B cell (primary cell): Measurements from ENCODE around the gene ARHGAP4. TPM values are rescaled to one million over a fixed set of nuclear protein-coding genes. Genes with fewer than 3 reads are reported as not detected.
A peak's percentile ranks its signal among the peaks of the same experiment; 100 is the strongest.

Experiments used
- ATAC-seq: fragments of 200-7000 bp; cut with Tn5 transposase; one replicate; pipeline ENCODE4 v1.10.0; 2021; ENCODE audit warnings: low read depth, mild to moderate bottlenecking, moderate number of reproducible peaks, moderate library complexity
- CTCF ChIA-PET: fragments of 350-600 bp; sonication (Branson Sonifier 250); formaldehyde crosslinking; loops from one replicate; lab custom pipeline; 2021; ENCODE audit warnings: antibody characterized with exemption, inconsistent platforms; lab: Charles Lee
- POLR2A ChIA-PET: fragments of 350-600 bp; sonication (Branson Sonifier 250); formaldehyde crosslinking; loops from one replicate; lab custom pipeline; 2021; ENCODE audit warnings: antibody characterized with exemption; lab: Charles Lee
- DNase-seq: peaks from one replicate; pipeline ENCODE4 v3.0.0; 2013
- H2AFZ ChIP-seq: 2 replicates; pipeline ENCODE4 v1.6.1; 2012; ENCODE audit warnings: mild to moderate bottlenecking, low read depth, low read length; ENCODE audit not compliant: insufficient read depth, poor library complexity, severe bottlenecking
- H3K27ac ChIP-seq, 2 donors: 1 replicate in 1 of 2; 2 replicates in 1 of 2; pipeline ENCODE4 v1.5.1; 2012 to 2013; ENCODE audit warnings: low read length in 2 of 2, mild to moderate bottlenecking in 2 of 2, moderate library complexity in 1 of 2
- H3K27me3 ChIP-seq, 4 experiments: fragments of 200-600 bp in 1 of 4; sonication (generic) in 1 of 4; replicated peaks in 1 of 4; 1 replicate in 2 of 4; 2 replicates in 2 of 4; pipeline versions ENCODE4 v1.6.1 to v1.7.0; 2013 to 2016; ENCODE audit warnings: low read length in 3 of 4, mild to moderate bottlenecking in 2 of 4, mixed read lengths in 1 of 4, moderate library complexity in 1 of 4; ENCODE audit not compliant: insufficient read depth in 4 of 4, control insufficient read depth in 3 of 4; ENCODE audit errors: control extremely low read depth in 1 of 4
- H3K36me3 ChIP-seq, 2 experiments: replicated peaks in 1 of 2; 1 replicate in 1 of 2; 2 replicates in 1 of 2; pipeline versions ENCODE4 v1.6.1 to v1.7.1; 2013; ENCODE audit warnings: low read length in 1 of 2; ENCODE audit not compliant: insufficient read depth in 2 of 2, control insufficient read depth in 1 of 2; ENCODE audit errors: control extremely low read depth in 1 of 2, extremely low read depth in 1 of 2
- H3K4me1 ChIP-seq, 2 donors: fragments of 200-600 bp in 1 of 2; sonication (generic) in 1 of 2; 1 replicate in 1 of 2; 2 replicates in 1 of 2; pipeline versions ENCODE4 v1.5.1 to v1.6.1; 2013 to 2017; ENCODE audit warnings: low read length in 2 of 2; ENCODE audit not compliant: control insufficient read depth in 2 of 2, insufficient read depth in 2 of 2
- H3K4me2 ChIP-seq: replicated peaks from 2 replicates; pipeline ENCODE3; 2012; ENCODE audit warnings: mild to moderate bottlenecking, low read depth, low read length; ENCODE audit not compliant: poor library complexity, severe bottlenecking
- H3K4me3 ChIP-seq, 5 experiments: fragments of 200-600 bp in 1 of 5; sonication (generic) in 1 of 5; 1 replicate in 3 of 5; 2 replicates in 2 of 5; pipeline versions ENCODE4 v1.5.1 to v1.7.0; 2011 to 2016; ENCODE audit warnings: low read length in 4 of 5, mild to moderate bottlenecking in 4 of 5, low read depth in 2 of 5, control low read depth in 1 of 5, moderate library complexity in 1 of 5; ENCODE audit not compliant: insufficient read depth in 1 of 5; ENCODE audit errors: control extremely low read depth in 1 of 5, extremely low read depth in 1 of 5
- H3K79me2 ChIP-seq: fragments of 200-600 bp; sonication (generic); one replicate; pipeline ENCODE4 v1.6.0; 2016; ENCODE audit warnings: low read length; ENCODE audit not compliant: control insufficient read depth, insufficient read depth
- H3K9ac ChIP-seq: fragments of 200-600 bp; sonication (generic); 2 replicates; pipeline ENCODE4 v1.6.1; 2017; ENCODE audit warnings: mild to moderate bottlenecking, low read length, moderate library complexity
- H3K9me3 ChIP-seq, 3 donors: one replicate each; pipeline versions ENCODE4 v1.6.1 to v1.7.1; 2013; ENCODE audit warnings: low read length in 2 of 3; ENCODE audit not compliant: control insufficient read depth in 2 of 3, insufficient read depth in 1 of 3; ENCODE audit errors: control extremely low read depth in 1 of 3
- H4K20me1 ChIP-seq: 2 replicates; pipeline ENCODE4 v1.6.0; 2012; ENCODE audit warnings: mild to moderate bottlenecking, low read length; ENCODE audit not compliant: insufficient read depth, control insufficient read depth, poor library complexity, severe bottlenecking
- H3K27ac Mint-ChIP-seq: one replicate; pipeline ENCODE4 v1.8.0; 2021; ENCODE audit warnings: mixed read lengths
- H3K27me3 Mint-ChIP-seq: one replicate; pipeline ENCODE4 v1.8.0; 2021; ENCODE audit warnings: mixed read lengths
- H3K4me1 Mint-ChIP-seq: one replicate; pipeline ENCODE4 v1.8.0; 2021; ENCODE audit warnings: mixed read lengths
- H3K4me3 Mint-ChIP-seq: one replicate; pipeline ENCODE4 v1.8.0; 2021; ENCODE audit warnings: mixed read lengths
- H3K9me3 Mint-ChIP-seq: one replicate; pipeline ENCODE4 v1.8.0; 2022; ENCODE audit warnings: mixed read lengths; ENCODE audit not compliant: insufficient read depth
- EZH2 ChIP-seq: IDR thresholded peaks from 2 replicates; pipeline ENCODE4 v1.6.1; 2012; ENCODE audit warnings: borderline replicate concordance, low read depth, mild to moderate bottlenecking, moderate library complexity, low read length; ENCODE audit not compliant: insufficient read depth, poor library complexity, severe bottlenecking
- WGBS: methylation state at CpG from one replicate; pipeline ENCODE4 v1.1.5; 2013; ENCODE audit warnings: missing lambda C conversion rate; ENCODE audit not compliant: insufficient coverage; 5-methylcytosine and 5-hydroxymethylcytosine counted together
- intact Hi-C: fragments of 100-400 bp; cut with micrococcal nuclease; formaldehyde crosslinking; loops from one replicate; pipeline ENCODE4 v1.10.0; 2022
- polyA minus RNA-seq: library from RNA; depleted of rRNA, polyadenylated mRNA; stranded (reverse); fragments of >200 nt; gene quantifications from 2 replicates; pipeline ENCODE4 v1.2.3, GENCODE V29; 2012
- polyA plus RNA-seq: library from polyadenylated mRNA; depleted of rRNA; stranded (reverse); fragments of >200 nt; gene quantifications from 2 replicates; pipeline ENCODE4 v1.2.3, GENCODE V29; 2012
- total RNA-seq, 2 donors: library from RNA; stranded (reverse); fragments of 120-200 nt in 1 of 2; gene quantifications; 1 replicate in 1 of 2; 2 replicates in 1 of 2; pipeline versions ENCODE4 v1.2.3 to v1.2.4, GENCODE V29; 2013 to 2022
- TF ChIP-seq, protein P1 (sequence below): fragments of 200-600 bp; IDR thresholded peaks from one replicate; pipeline ENCODE4 v1.8.0; 2022; ENCODE audit warnings: antibody characterized with exemption, mild to moderate bottlenecking

Gene ARHGAP4
- total RNA-seq (242 TPM in 2 replicates), polyA plus RNA-seq (711 and 922 TPM in 2 replicates), polyA minus RNA-seq (360 and 418 TPM in 2 replicates)
- 248 TPM for total RNA-seq (2013)

DNA sequence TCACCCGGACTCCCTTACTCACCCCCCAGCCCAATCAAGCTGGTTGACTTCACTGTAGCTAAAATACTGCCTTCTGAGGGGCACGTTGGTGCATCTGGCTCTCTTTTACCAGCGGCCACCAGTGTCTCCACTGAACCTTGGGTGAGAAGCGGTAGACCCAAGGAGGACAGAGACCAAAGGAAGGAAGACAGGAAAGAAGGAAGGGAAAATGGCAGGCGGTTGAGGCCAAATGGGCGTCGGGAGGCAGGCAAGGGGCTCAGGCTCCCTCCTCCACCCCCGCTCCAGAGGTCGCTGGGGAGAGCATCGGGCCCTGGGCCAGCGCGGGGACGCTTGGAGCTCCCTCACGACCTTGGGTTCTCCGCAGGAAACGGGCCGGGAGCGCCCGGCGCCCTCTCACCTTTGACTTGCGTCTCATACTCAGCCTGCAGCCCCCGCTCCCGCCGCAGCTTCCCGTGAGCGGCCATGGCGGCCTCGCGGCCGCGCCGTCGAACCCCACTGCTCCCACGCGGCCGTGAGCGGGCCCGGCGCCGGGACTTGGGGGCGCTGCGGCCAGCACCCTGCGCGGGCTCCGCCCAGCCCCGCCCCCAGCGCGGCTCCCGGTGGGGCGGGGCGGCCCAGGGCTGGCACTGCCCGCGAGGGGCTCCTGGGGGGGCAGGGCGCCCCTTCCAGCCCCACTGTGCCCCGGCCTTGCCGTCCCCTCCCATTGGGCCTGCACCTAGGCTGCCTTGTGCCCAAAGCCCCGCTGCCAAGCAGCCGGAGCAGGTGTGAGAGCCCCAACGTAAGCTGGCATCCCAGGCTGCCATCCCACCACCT, at the start of gene ARHGAP4:
Gene ARHGAP4, minus strand, starts transcription at position 526 of the 813 bp plus-strand sequence. Its CDS starts 62 bp downstream, at position 464.
- peaks cover 46% of the 10 kb centered on the region for H3K4me1 Mint-ChIP-seq
- no peaks in the 10 kb centered on the region for H3K27me3 Mint-ChIP-seq
- H2AFZ ChIP-seq = peak within 1 kb of the TSS; percentile 39

More for the DNA sequence above, at the start of gene ARHGAP4:
- Mint-ChIP-seq H3K4me3 (peak within 1 kb of the TSS; percentile 96), H3K9me3 (no peaks in the 10 kb centered on the region), H3K27ac (peak within 1 kb of the TSS; percentile 98)
- POLR2A ChIA-PET = interaction anchor here (1.0 to 5.2 kb wide), 16 partner anchors 8 to 486 kb away, joined by 3 to 58 read pairs (median 6); partner anchors contain the start of genes HCFC1, IDH3G, L1CAM and NAA10
- DNase-seq = peak; percentile 70
- H3K36me3 ChIP-seq = peaks cover 0 to 20% of the 10 kb centered on the region in 2 experiments
- no peak for TF ChIP-seq EZH2
- TF ChIP-seq, protein P1, sequence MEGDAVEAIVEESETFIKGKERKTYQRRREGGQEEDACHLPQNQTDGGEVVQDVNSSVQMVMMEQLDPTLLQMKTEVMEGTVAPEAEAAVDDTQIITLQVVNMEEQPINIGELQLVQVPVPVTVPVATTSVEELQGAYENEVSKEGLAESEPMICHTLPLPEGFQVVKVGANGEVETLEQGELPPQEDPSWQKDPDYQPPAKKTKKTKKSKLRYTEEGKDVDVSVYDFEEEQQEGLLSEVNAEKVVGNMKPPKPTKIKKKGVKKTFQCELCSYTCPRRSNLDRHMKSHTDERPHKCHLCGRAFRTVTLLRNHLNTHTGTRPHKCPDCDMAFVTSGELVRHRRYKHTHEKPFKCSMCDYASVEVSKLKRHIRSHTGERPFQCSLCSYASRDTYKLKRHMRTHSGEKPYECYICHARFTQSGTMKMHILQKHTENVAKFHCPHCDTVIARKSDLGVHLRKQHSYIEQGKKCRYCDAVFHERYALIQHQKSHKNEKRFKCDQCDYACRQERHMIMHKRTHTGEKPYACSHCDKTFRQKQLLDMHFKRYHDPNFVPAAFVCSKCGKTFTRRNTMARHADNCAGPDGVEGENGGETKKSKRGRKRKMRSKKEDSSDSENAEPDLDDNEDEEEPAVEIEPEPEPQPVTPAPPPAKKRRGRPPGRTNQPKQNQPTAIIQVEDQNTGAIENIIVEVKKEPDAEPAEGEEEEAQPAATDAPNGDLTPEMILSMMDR = no peak
- intact Hi-C loops = loop anchor here (1.0 to 5.0 kb wide), 5 partner anchors 9 to 445 kb away; partner anchors contain the start of genes ABCD1, BCAP31, L1CAM and NAA10
- H3K27me3 ChIP-seq = no peaks in the 10 kb centered on the region
- no peaks in the 10 kb centered on the region for H3K9me3 ChIP-seq
- H3K4me2 ChIP-seq = peak within 1 kb of the TSS; percentile 98
- H3K79me2 ChIP-seq = peaks cover 34% of the 10 kb centered on the region
- H4K20me1 ChIP-seq = peaks cover 25% of the 10 kb centered on the region
- peak within 1 kb of the TSS; percentile 96 to 98 for H3K27ac ChIP-seq
- H3K4me1 ChIP-seq = peaks cover 43 to 61% of the 10 kb centered on the region in 2 donors
- peak within 1 kb of the TSS; percentile 65 to 88 (median 77) for H3K4me3 ChIP-seq
- WGBS = 1% methylated on average over 56 of the region's 59 CpGs
- CTCF ChIA-PET = interaction anchor here (0.9 to 13.1 kb wide), 10 partner anchors 8 to 611 kb away, joined by 3 to 325 read pairs (median 3); partner anchors contain the start of genes HCFC1, IDH3G, NAA10 and RENBP
- ATAC-seq = peak; percentile 3
- H3K9ac ChIP-seq = peak within 1 kb of the TSS; percentile 96
